Panc1 (cell line): Measurements from ENCODE around the gene MELK. TPM values are rescaled to one million over a fixed set of nuclear protein-coding genes. Genes with fewer than 3 reads are reported as not detected.

Source experiments
- ATAC-seq: fragments of 200-7000 bp; cut with Tn5 transposase; 2 replicates; pipeline ENCODE4 v1.9.1; 2020; ENCODE audit warnings: mild to moderate bottlenecking, moderate library complexity
- BruUV-seq: library from RNA; stranded (reverse); fragments of 400-500 nt; replicated peaks from 2 replicates; lab custom pipeline; 2021; lab: Mats Ljungman, UMichigan
- CTCF ChIA-PET: fragments of 300-600 bp; sonication (Branson Sonifier 250); formaldehyde crosslinking; loops from one replicate; lab custom pipeline; 2022; ENCODE audit warnings: antibody characterized with exemption; lab: Charles Lee
- POLR2A ChIA-PET: fragments of 300-600 bp; sonication (Branson Sonifier 250); formaldehyde crosslinking; loops from one replicate; lab custom pipeline; 2022; ENCODE audit warnings: antibody characterized with exemption; lab: Charles Lee
- DNase-seq: peaks from one replicate; pipeline ENCODE4 v3.0.0-alpha.2; 2010; ENCODE audit warnings: low read depth, low spot score
- H3K27ac ChIP-seq: 2 replicates; pipeline ENCODE4 v1.5.1; 2011; ENCODE audit warnings: mild to moderate bottlenecking, low read length, inconsistent platforms
- H3K27me3 ChIP-seq: fragments of 200-500 bp; sonication (Bioruptor generic); 2 replicates; pipeline ENCODE4 v1.6.0; 2014; ENCODE audit warnings: low read length, inconsistent platforms; ENCODE audit not compliant: control insufficient read depth, insufficient read depth
- H3K36me3 ChIP-seq: fragments of 200-500 bp; sonication (Bioruptor generic); 2 replicates; pipeline ENCODE4 v1.5.1; 2014; ENCODE audit warnings: inconsistent platforms, mild to moderate bottlenecking, low read length, moderate library complexity; ENCODE audit not compliant: control insufficient read depth, insufficient read depth
- H3K4me1 ChIP-seq: 2 replicates; pipeline ENCODE4 v1.5.1; 2011; ENCODE audit warnings: inconsistent platforms, mild to moderate bottlenecking, low read length, moderate library complexity; ENCODE audit not compliant: control insufficient read depth, insufficient read depth
- H3K4me3 ChIP-seq, 2 experiments: 2 replicates each; pipeline ENCODE4 v1.5.1; 2011 to 2012; ENCODE audit warnings: low read depth in 2 of 2, low read length in 2 of 2, mild to moderate bottlenecking in 2 of 2, inconsistent platforms in 1 of 2, moderate library complexity in 1 of 2
- H3K9me3 ChIP-seq: fragments of 200-500 bp; sonication (Bioruptor generic); 2 replicates; pipeline ENCODE4 v1.5.1; 2014; ENCODE audit warnings: low read depth, mild to moderate bottlenecking, inconsistent platforms, low read length, moderate library complexity; ENCODE audit not compliant: control insufficient read depth, insufficient read depth
- POLR2AphosphoS5 ChIP-seq: IDR thresholded peaks from 2 replicates; pipeline ENCODE4 v1.6.1; 2012; ENCODE audit warnings: mild to moderate bottlenecking, low read depth, low read length, moderate library complexity
- SIN3A ChIP-seq: IDR thresholded peaks from 2 replicates; pipeline ENCODE4 v1.6.1; 2012; ENCODE audit warnings: low read depth, mild to moderate bottlenecking, low read length, moderate library complexity, borderline replicate concordance; ENCODE audit not compliant: insufficient read depth
- TCF7L2 ChIP-seq: IDR thresholded peaks from 2 replicates; pipeline ENCODE4 v1.6.1; 2011; ENCODE audit warnings: mild to moderate bottlenecking, low read depth, low read length, inconsistent platforms
- in situ Hi-C: cut with HindIII; loops from 2 replicates; pipeline ENCODE4 v1.10.0; 2016; ENCODE audit warnings: low sequenced_read_pairs, low pct_unique_long_range_greater_than_20kb
- intact Hi-C: fragments of 100-400 bp; cut with micrococcal nuclease; formaldehyde crosslinking; loops from one replicate; pipeline ENCODE4 v1.10.0; 2022; ENCODE audit not compliant: unreplicated experiment
- total RNA-seq: library from RNA; stranded (reverse); gene quantifications from one replicate; pipeline ENCODE4 v1.2.1, GENCODE V29; 2021; ENCODE audit not compliant: unreplicated experiment
- TF ChIP-seq, protein P1 (sequence below): fragments of 450-650 bp; IDR thresholded peaks from 2 replicates; pipeline ENCODE4 v1.5.1; 2017; ENCODE audit warnings: mild to moderate bottlenecking
- TF ChIP-seq, protein P2 (sequence below), 2 experiments: IDR thresholded peaks; 2 replicates each; pipeline ENCODE4 v1.6.1; 2011 to 2012; ENCODE audit warnings: low read depth in 2 of 2, control low read depth in 1 of 2, low read length in 1 of 2, mild to moderate bottlenecking in 1 of 2, moderate library complexity in 1 of 2; ENCODE audit not compliant: insufficient read depth in 1 of 2

Gene MELK
- total RNA-seq, 1 experiment from 2014 or later, result 112 TPM

DNA sequence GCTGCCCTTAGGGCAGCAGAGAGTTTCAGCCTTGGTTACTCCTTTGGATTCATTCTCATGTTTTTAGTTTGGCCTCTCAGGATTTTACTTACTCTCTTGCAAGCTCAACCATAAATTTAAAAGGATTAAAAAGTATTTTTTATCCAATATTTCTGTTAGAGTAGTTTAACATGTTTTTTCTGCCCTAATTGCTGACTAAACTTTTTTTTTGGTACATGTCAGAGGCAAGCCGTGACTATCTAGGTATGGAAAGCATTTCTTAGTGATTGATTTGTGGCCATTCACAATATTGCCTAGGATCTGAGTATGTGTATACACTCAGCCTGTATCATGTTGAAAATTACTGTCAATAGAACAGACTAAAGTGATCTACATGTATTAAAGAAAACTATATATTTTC, 92.1 kb downstream of the MELK start:
- ChIA-PET CTCF (no interaction called here), POLR2A (interaction anchor here (0.6 kb wide), 1 partner anchor 65 kb away, joined by 5 read pairs; no protein-coding TSS in a partner anchor)
- Histone ChIP-seq H3K4me3 (no peak overlapping the region), H3K36me3 (peaks cover 23% of the 10 kb centered on the region), H3K9me3 (no peaks in the 10 kb centered on the region), H3K27me3 (no peaks in the 10 kb centered on the region), H3K4me1 (peaks cover 10% of the 10 kb centered on the region), H3K27ac (no peak overlapping the region)
- intact Hi-C loops, result no loop called here
- no peak for DNase-seq
- no TSS peak for BruUV-seq
- ATAC-seq, result no peak
- in situ Hi-C loops, result no loop called here
- TF ChIP-seq SIN3A (no peak), POLR2AphosphoS5 (no peak)
- TF ChIP-seq, protein P1, sequence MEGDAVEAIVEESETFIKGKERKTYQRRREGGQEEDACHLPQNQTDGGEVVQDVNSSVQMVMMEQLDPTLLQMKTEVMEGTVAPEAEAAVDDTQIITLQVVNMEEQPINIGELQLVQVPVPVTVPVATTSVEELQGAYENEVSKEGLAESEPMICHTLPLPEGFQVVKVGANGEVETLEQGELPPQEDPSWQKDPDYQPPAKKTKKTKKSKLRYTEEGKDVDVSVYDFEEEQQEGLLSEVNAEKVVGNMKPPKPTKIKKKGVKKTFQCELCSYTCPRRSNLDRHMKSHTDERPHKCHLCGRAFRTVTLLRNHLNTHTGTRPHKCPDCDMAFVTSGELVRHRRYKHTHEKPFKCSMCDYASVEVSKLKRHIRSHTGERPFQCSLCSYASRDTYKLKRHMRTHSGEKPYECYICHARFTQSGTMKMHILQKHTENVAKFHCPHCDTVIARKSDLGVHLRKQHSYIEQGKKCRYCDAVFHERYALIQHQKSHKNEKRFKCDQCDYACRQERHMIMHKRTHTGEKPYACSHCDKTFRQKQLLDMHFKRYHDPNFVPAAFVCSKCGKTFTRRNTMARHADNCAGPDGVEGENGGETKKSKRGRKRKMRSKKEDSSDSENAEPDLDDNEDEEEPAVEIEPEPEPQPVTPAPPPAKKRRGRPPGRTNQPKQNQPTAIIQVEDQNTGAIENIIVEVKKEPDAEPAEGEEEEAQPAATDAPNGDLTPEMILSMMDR, result no peak
- TF ChIP-seq, protein P2, sequence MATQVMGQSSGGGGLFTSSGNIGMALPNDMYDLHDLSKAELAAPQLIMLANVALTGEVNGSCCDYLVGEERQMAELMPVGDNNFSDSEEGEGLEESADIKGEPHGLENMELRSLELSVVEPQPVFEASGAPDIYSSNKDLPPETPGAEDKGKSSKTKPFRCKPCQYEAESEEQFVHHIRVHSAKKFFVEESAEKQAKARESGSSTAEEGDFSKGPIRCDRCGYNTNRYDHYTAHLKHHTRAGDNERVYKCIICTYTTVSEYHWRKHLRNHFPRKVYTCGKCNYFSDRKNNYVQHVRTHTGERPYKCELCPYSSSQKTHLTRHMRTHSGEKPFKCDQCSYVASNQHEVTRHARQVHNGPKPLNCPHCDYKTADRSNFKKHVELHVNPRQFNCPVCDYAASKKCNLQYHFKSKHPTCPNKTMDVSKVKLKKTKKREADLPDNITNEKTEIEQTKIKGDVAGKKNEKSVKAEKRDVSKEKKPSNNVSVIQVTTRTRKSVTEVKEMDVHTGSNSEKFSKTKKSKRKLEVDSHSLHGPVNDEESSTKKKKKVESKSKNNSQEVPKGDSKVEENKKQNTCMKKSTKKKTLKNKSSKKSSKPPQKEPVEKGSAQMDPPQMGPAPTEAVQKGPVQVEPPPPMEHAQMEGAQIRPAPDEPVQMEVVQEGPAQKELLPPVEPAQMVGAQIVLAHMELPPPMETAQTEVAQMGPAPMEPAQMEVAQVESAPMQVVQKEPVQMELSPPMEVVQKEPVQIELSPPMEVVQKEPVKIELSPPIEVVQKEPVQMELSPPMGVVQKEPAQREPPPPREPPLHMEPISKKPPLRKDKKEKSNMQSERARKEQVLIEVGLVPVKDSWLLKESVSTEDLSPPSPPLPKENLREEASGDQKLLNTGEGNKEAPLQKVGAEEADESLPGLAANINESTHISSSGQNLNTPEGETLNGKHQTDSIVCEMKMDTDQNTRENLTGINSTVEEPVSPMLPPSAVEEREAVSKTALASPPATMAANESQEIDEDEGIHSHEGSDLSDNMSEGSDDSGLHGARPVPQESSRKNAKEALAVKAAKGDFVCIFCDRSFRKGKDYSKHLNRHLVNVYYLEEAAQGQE (IDR thresholded peaks at IDR 0.05; ENCODE audit: insufficient read depth in 1 of 2, low read depth in 2 of 2, low read length in 1 of 2), result no peak

DNA sequence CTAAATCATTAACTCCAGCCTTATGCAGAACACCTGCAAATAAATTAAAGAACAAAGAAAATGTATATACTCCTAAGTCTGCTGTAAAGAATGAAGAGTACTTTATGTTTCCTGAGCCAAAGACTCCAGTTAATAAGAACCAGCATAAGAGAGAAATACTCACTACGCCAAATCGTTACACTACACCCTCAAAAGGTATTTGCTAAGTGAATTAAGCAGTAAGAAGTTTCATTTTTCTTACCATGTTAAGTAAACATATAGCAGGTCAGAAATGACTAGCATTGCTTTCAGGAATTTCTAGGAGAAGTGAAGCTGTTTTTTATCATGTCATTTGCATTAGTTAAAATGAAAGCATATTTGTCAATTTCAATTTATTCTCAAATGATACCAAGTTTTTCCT, 92.7 kb downstream of the MELK start:
- DNase-seq, result no peak
- Histone ChIP-seq H3K27ac (no peak overlapping the region), H3K4me3 (no peak overlapping the region), H3K9me3 (no peaks in the 10 kb centered on the region), H3K4me1 (peaks cover 10% of the 10 kb centered on the region), H3K27me3 (no peaks in the 10 kb centered on the region), H3K36me3 (peaks cover 23% of the 10 kb centered on the region)
- no TSS peak for BruUV-seq
- in situ Hi-C loops (no loop called here), intact Hi-C loops (no loop called here)
- TF ChIP-seq POLR2AphosphoS5 (no peak), SIN3A (no peak), TCF7L2 (no peak)
- TF ChIP-seq, protein P1, result no peak
- TF ChIP-seq, protein P2 (IDR thresholded peaks at IDR 0.05; ENCODE audit: insufficient read depth in 1 of 2, low read depth in 2 of 2, low read length in 1 of 2), result no peak
- ATAC-seq, result no peak
- CTCF ChIA-PET, result no interaction called here
- POLR2A ChIA-PET, result interaction anchor here (0.6 kb wide), 1 partner anchor 66 kb away, joined by 5 read pairs; no protein-coding TSS in a partner anchor
